IMR-90 (cell line): ENCODE measurements around the gene EDN2. TPM values are rescaled to one million over a fixed set of nuclear protein-coding genes. Genes with fewer than 3 reads are reported as not detected.

Experiments used
- ATAC-seq: fragments of 200-7000 bp; cut with Tn5 transposase; 2 replicates; pipeline ENCODE4 v1.9.1; 2020; ENCODE audit warnings: low read depth, mild to moderate bottlenecking, moderate library complexity
- BruUV-seq: library from RNA; stranded (reverse); fragments of 400-500 nt; replicated peaks from 2 replicates; lab custom pipeline; 2021; lab: Mats Ljungman, UMichigan
- CTCF ChIA-PET: fragments of 300-600 bp; formaldehyde crosslinking; extraction: SDS; loops from one replicate; lab custom pipeline; 2021; ENCODE audit warnings: antibody characterized with exemption; lab: Yijun Ruan, JAX
- POLR2A ChIA-PET: fragments of 300-600 bp; sonication (Branson Sonifier 250); formaldehyde crosslinking; loops from one replicate; lab custom pipeline; 2022; ENCODE audit warnings: antibody characterized with exemption; ENCODE audit not compliant: unreplicated experiment; lab: Charles Lee
- DNase-seq: peaks from one replicate; pipeline ENCODE4 v3.0.0; 2013
- H2AFZ ChIP-seq: replicated peaks from 2 replicates; pipeline ENCODE3; 2013; ENCODE audit warnings: low read length, mild to moderate bottlenecking; ENCODE audit not compliant: poor library complexity
- H2AK5ac ChIP-seq: 2 replicates; pipeline ENCODE4 v1.6.1; 2013; ENCODE audit warnings: low read depth, low read length, inconsistent platforms
- H2AK9ac ChIP-seq: replicated peaks from 2 replicates; pipeline ENCODE3; 2013; ENCODE audit warnings: mild to moderate bottlenecking, low read depth, low read length, moderate library complexity; ENCODE audit not compliant: poor library complexity
- H2BK120ac ChIP-seq: 2 replicates; pipeline ENCODE4 v1.6.1; 2013; ENCODE audit warnings: low read depth, low read length, inconsistent platforms
- H2BK15ac ChIP-seq: 3 replicates; pipeline ENCODE4 v1.6.1; 2013; ENCODE audit warnings: low read depth, low read length, inconsistent platforms
- H2BK20ac ChIP-seq: 2 replicates; pipeline ENCODE4 v1.6.1; 2013; ENCODE audit warnings: low read depth, mild to moderate bottlenecking, inconsistent platforms, low read length, moderate library complexity
- H2BK5ac ChIP-seq: 2 replicates; pipeline ENCODE4 v1.6.1; 2013; ENCODE audit warnings: mild to moderate bottlenecking, low read depth, low read length, inconsistent platforms; ENCODE audit not compliant: poor library complexity, severe bottlenecking
- H3K14ac ChIP-seq: replicated peaks from 2 replicates; pipeline ENCODE4 v1.6.1; 2013; ENCODE audit warnings: low read depth, low read length, inconsistent platforms
- H3K18ac ChIP-seq: 2 replicates; pipeline ENCODE4 v1.6.1; 2013; ENCODE audit warnings: low read depth, low read length, control low read depth
- H3K23ac ChIP-seq: 2 replicates; pipeline ENCODE4 v1.6.1; 2013; ENCODE audit warnings: low read depth, low read length, inconsistent platforms
- H3K27ac ChIP-seq: 2 replicates; pipeline ENCODE4 v1.5.1; 2013; ENCODE audit warnings: mild to moderate bottlenecking, control low read depth, low read length; ENCODE audit not compliant: insufficient read depth
- H3K27me3 ChIP-seq: 2 replicates; pipeline ENCODE4 v1.6.1; 2013; ENCODE audit warnings: low read length; ENCODE audit not compliant: control insufficient read depth, insufficient read depth
- H3K36me3 ChIP-seq: 2 replicates; pipeline ENCODE4 v1.6.1; 2013; ENCODE audit warnings: low read length, mixed read lengths; ENCODE audit not compliant: control insufficient read depth, insufficient read depth
- H3K4ac ChIP-seq: 2 replicates; pipeline ENCODE4 v1.6.1; 2013; ENCODE audit warnings: low read depth, low read length, inconsistent platforms
- H3K4me1 ChIP-seq: 2 replicates; pipeline ENCODE4 v1.6.1; 2013; ENCODE audit warnings: low read length, mixed read lengths; ENCODE audit not compliant: control insufficient read depth, insufficient read depth
- H3K4me2 ChIP-seq: 2 replicates; pipeline ENCODE4 v1.6.1; 2013; ENCODE audit warnings: low read depth, mild to moderate bottlenecking, control low read depth, low read length, moderate library complexity
- H3K4me3 ChIP-seq: 2 replicates; pipeline ENCODE4 v1.5.1; 2013; ENCODE audit warnings: low read depth, mild to moderate bottlenecking, control low read depth, low read length, moderate library complexity; ENCODE audit not compliant: insufficient read depth
- H3K56ac ChIP-seq: 2 replicates; pipeline ENCODE4 v1.6.1; 2013; ENCODE audit warnings: low read length, inconsistent platforms; ENCODE audit not compliant: insufficient read depth; ENCODE audit errors: extremely low read depth
- H3K79me1 ChIP-seq, 2 experiments: 2 replicates each; pipeline ENCODE4 v1.6.1; 2013; ENCODE audit warnings: low read length in 2 of 2, inconsistent platforms in 1 of 2, low read depth in 1 of 2
- H3K9ac ChIP-seq: 2 replicates; pipeline ENCODE4 v1.6.1; 2013; ENCODE audit warnings: low read depth, low read length, control low read depth
- H3K9me1 ChIP-seq: 2 replicates; pipeline ENCODE4 v1.6.1; 2013; ENCODE audit warnings: low read length, inconsistent platforms; ENCODE audit not compliant: insufficient read depth
- H3K9me3 ChIP-seq: 2 replicates; pipeline ENCODE4 v1.6.1; 2013; ENCODE audit warnings: low read length; ENCODE audit not compliant: control insufficient read depth, insufficient read depth
- H4K20me1 ChIP-seq: 2 replicates; pipeline ENCODE4 v1.6.1; 2013; ENCODE audit warnings: low read length, inconsistent platforms; ENCODE audit not compliant: insufficient read depth
- H4K5ac ChIP-seq: 2 replicates; pipeline ENCODE4 v1.6.1; 2013; ENCODE audit warnings: mild to moderate bottlenecking, low read depth, low read length, control low read depth
- H4K8ac ChIP-seq, 2 experiments: 2 replicates each; pipeline ENCODE4 v1.6.1; 2013; ENCODE audit warnings: low read depth in 2 of 2, low read length in 2 of 2, control low read depth in 1 of 2, inconsistent platforms in 1 of 2
- H4K91ac ChIP-seq: 2 replicates; pipeline ENCODE4 v1.6.1; 2013; ENCODE audit warnings: low read depth, low read length, inconsistent platforms; ENCODE audit not compliant: insufficient read depth
- BHLHE40 ChIP-seq: fragments of 150-350 bp; IDR thresholded peaks from 2 replicates; pipeline ENCODE4 v1.6.1; 2016; ENCODE audit warnings: mild to moderate bottlenecking, low read depth, low read length
- CEBPB ChIP-seq: IDR thresholded peaks from 2 replicates; pipeline ENCODE4 v1.6.1; 2012; ENCODE audit warnings: low read depth, low read length, improper control_type of control experiment
- ELK1 ChIP-seq: fragments of 150-350 bp; IDR thresholded peaks from 2 replicates; pipeline ENCODE4 v1.6.1; 2016; ENCODE audit warnings: low read depth, mild to moderate bottlenecking, low read length, moderate library complexity, borderline replicate concordance
- FOS ChIP-seq: fragments of 150-350 bp; IDR thresholded peaks from 2 replicates; pipeline ENCODE4 v1.6.1; 2016; ENCODE audit warnings: low read depth, low read length
- MAFK ChIP-seq: IDR thresholded peaks from 2 replicates; pipeline ENCODE4 v1.6.1; 2012; ENCODE audit warnings: low read depth, low read length, improper control_type of control experiment
- MXI1 ChIP-seq: IDR thresholded peaks from 2 replicates; pipeline ENCODE4 v1.6.1; 2012; ENCODE audit warnings: low read depth, mild to moderate bottlenecking, low read length, moderate library complexity, borderline replicate concordance
- NFE2L2 ChIP-seq: fragments of 150-350 bp; IDR thresholded peaks from 2 replicates; pipeline ENCODE4 v1.6.1; 2016; ENCODE audit warnings: low read depth, mild to moderate bottlenecking, low read length
- POLR2A ChIP-seq: IDR thresholded peaks from 2 replicates; pipeline ENCODE4 v1.6.1; 2012; ENCODE audit warnings: mild to moderate bottlenecking, low read depth, low read length
- RAD21 ChIP-seq: IDR thresholded peaks from 2 replicates; pipeline ENCODE4 v1.6.1; 2012; ENCODE audit warnings: low read length, improper control_type of control experiment
- RCOR1 ChIP-seq: IDR thresholded peaks from 2 replicates; pipeline ENCODE4 v1.6.1; 2012; ENCODE audit warnings: mild to moderate bottlenecking, low read length, improper control_type of control experiment; ENCODE audit not compliant: insufficient replicate concordance
- RFX5 ChIP-seq: IDR thresholded peaks from 2 replicates; pipeline ENCODE4 v1.8.0; 2012; ENCODE audit warnings: low read depth, mild to moderate bottlenecking, low read length, moderate library complexity
- SMC3 ChIP-seq: fragments of 150-350 bp; IDR thresholded peaks from 2 replicates; pipeline ENCODE4 v1.6.1; 2016; ENCODE audit warnings: low read depth, mild to moderate bottlenecking, antibody characterized with exemption, low read length, moderate library complexity
- WGBS, 2 experiments: methylation state at CpG; one replicate each; pipeline versions ENCODE4 v1.1.5 to v1.1.7; 2013; ENCODE audit warnings: missing lambda C conversion rate in 2 of 2; ENCODE audit not compliant: insufficient read length in 1 of 2; ENCODE audit errors: extremely low coverage in 2 of 2; 5-methylcytosine and 5-hydroxymethylcytosine counted together
- dilution Hi-C: fragments of 300-500 bp; cut with HindIII; formaldehyde crosslinking; loops from one replicate; pipeline ENCODE4 v1.14.3; 2018; ENCODE audit warnings: low sequenced_read_pairs; ENCODE audit not compliant: unreplicated experiment
- in situ Hi-C: fragments of 300-500 bp; cut with MboI; formaldehyde crosslinking; loops from 3 replicates; pipeline ENCODE4 v1.14.3; 2019; ENCODE audit warnings: low sequenced_read_pairs, inconsistent platforms, mixed read lengths
- intact Hi-C: fragments of 100-400 bp; cut with micrococcal nuclease; formaldehyde crosslinking; loops from 2 replicates; pipeline ENCODE4 v1.10.0; 2022
- polyA plus RNA-seq, 3 experiments: library from polyadenylated mRNA; depleted of rRNA; stranded (reverse); fragments of >200 nt; gene quantifications; 2 replicates each; pipeline ENCODE4 v1.2.3, GENCODE V29; 2012; ENCODE audit warnings: low replicate concordance in 1 of 3
- total RNA-seq: library from RNA; depleted of rRNA; stranded (reverse); fragments of >200 nt; gene quantifications from 2 replicates; pipeline ENCODE4 v1.2.3, GENCODE V29; 2012

Gene EDN2
- total and polyA plus RNA-seq, 2 of the 4 experiments (the other 2 are of a cell fraction): 0.27 TPM; not detected in 1

- Histone ChIP-seq H2BK20ac (no peak overlapping the region), H3K4me1 (peaks cover 1% of the 10 kb centered on the region; the same call in 1 of the 2 replicates), H3K27me3 (peaks cover 3% of the 10 kb centered on the region; the same call in 1 of the 2 replicates), H2AFZ (no peak overlapping the region), H2AK5ac (no peak overlapping the region), H4K91ac (no peak overlapping the region), H3K56ac (no peak overlapping the region), H3K4ac (no peak overlapping the region), H4K5ac (no peak overlapping the region), H3K36me3 (no peaks in the 10 kb centered on the region), H4K8ac (no peak overlapping the region), H3K79me1 (no peaks in the 10 kb centered on the region), H3K27ac (no peak overlapping the region), H2BK5ac (no peak overlapping the region), H2BK120ac (no peak overlapping the region), H3K4me2 (no peak overlapping the region), H3K9me1 (no peaks in the 10 kb centered on the region), H3K9ac (no peak overlapping the region), H3K23ac (no peak overlapping the region), H4K20me1 (no peaks in the 10 kb centered on the region), H3K9me3 (no peaks in the 10 kb centered on the region), H3K14ac (no peak overlapping the region), H2BK15ac (no peak overlapping the region), H3K18ac (no peak overlapping the region), H2AK9ac (no peak overlapping the region), H3K4me3 (no peak overlapping the region)
- BruUV-seq: no TSS peak
- intact Hi-C loops (no loop called here), dilution Hi-C loops (no loop called here), in situ Hi-C loops (no loop called here)
- TF ChIP-seq SMC3 (no peak), CEBPB (no peak), MXI1 (no peak), ELK1 (no peak), RCOR1 (no peak), RAD21 (no peak), RFX5 (no peak), FOS (no peak), NFE2L2 (no peak), BHLHE40 (no peak), MAFK (no peak), POLR2A (no peak)
- 75% methylated on average over 3 of the region's 11 CpGs; no CpG with 5 or more reads in 1 of the 2 experiments for WGBS, 2 experiments
- ATAC-seq: no peak
- DNase-seq: no peak
- POLR2A ChIA-PET: no interaction called here
- CTCF ChIA-PET: interaction anchor here (0.6 to 1.2 kb wide), 2 partner anchors 15 to 121 kb away, joined by 3 read pairs; no protein-coding TSS in a partner anchor
Measured at GRCh38 chr1:41476807-41477361, 7.6 kb downstream of the EDN2 start.
